Measurements from ENCODE around the gene MON2.

DNA sequence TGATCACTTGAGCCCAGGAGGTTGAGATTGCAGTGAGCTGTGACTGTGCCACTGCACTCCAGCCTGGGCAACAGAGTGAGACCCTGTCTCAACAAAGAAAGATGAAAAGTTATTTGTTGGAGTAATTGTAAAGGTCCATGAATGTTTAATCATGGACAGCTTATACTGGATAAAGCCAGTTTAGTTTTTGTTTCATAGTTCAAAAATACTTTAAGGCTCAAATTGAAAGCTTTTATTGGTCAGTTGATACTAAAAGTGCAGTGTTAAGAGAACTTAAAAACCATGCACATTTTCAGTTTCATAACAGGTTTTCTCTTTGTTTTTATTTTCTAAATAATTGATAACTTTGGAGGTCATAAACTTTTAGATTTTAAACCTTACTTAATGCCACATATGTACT, 108.4 kb downstream of the MON2 start:
- no peak for TF ChIP-seq POLR2AphosphoS5 (IDR thresholded peaks at IDR 0.05)
- TF ChIP-seq, protein P1, sequence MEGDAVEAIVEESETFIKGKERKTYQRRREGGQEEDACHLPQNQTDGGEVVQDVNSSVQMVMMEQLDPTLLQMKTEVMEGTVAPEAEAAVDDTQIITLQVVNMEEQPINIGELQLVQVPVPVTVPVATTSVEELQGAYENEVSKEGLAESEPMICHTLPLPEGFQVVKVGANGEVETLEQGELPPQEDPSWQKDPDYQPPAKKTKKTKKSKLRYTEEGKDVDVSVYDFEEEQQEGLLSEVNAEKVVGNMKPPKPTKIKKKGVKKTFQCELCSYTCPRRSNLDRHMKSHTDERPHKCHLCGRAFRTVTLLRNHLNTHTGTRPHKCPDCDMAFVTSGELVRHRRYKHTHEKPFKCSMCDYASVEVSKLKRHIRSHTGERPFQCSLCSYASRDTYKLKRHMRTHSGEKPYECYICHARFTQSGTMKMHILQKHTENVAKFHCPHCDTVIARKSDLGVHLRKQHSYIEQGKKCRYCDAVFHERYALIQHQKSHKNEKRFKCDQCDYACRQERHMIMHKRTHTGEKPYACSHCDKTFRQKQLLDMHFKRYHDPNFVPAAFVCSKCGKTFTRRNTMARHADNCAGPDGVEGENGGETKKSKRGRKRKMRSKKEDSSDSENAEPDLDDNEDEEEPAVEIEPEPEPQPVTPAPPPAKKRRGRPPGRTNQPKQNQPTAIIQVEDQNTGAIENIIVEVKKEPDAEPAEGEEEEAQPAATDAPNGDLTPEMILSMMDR (IDR thresholded peaks at IDR 0.05): no peak
